A673 (cell line): ENCODE data around the gene PDCD2.

Experiments
- CTCF ChIP-seq: fragments of 300-800, 200-600 bp; sonication (generic); conservative IDR thresholded peaks from 2 replicates; pipeline ENCODE4 v1.5.1; 2017; ENCODE audit warnings: low read depth, mild to moderate bottlenecking, antibody characterized with exemption, low read length, moderate library complexity, mixed read lengths
- EZH2 ChIP-seq: fragments of 200-600 bp; sonication (generic); IDR thresholded peaks from 2 replicates; pipeline ENCODE4 v1.6.1; 2017; ENCODE audit warnings: borderline replicate concordance, low read depth, mild to moderate bottlenecking, mixed read lengths, antibody characterized with exemption, low read length; ENCODE audit not compliant: poor library complexity, severe bottlenecking

GRCh38 chr6:170545405-170545804, 39.0 kb downstream of the PDCD2 start:
- TF ChIP-seq CTCF (no peak), EZH2 (no peak)
